COLO668 (cell line): ENCODE results near the gene VPS9D1.
"Not testable (repeated sequence)": the region's sequence is repeated elsewhere in the genome, so short reads cannot be mapped to it uniquely, and the experiment has no call there.

Experiments used
- DNase-seq: peaks from one replicate; lab custom pipeline; 2025; ENCODE audit not compliant: unreplicated experiment; lab: John Stamatoyannopoulos, UW

Gene VPS9D1

GRCh38 chr16:89710709-89711564 is 9.8 kb downstream of the VPS9D1 start:
- peak; percentile 33 for DNase-seq

DNA sequence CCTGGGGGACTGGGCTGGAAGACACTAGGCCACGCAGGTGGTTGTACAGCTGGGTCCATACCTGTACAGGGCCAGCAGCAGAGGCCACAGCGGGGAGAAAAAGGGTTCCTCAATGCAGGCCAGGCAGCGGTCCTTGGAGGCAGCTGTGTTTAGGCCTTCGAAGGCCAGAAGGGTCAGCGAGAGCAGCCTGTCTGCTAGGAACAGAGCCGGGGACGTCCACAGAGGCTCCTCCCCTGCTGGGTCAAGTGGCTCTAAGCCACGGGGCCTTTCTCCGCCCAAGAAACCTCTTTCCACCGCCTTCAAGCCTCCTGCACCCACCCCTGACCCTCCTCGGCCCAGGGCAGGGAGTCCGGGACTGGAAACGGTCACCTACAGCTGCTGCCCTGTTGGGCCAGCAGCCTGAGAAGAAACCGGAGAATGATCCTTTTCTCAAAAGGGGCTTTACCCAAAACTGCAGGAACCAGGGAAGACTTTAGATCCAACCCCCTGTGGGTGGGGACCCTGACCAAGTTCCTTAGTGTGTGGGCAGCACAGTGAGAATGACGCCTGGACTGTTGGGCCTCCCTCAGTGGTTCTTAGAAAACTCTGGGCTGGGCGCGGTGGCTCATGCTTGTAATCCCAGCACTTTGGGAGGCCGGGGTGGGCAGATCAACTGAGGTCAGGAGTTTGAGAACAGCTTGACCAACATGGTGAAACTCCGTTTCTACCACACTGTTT is 10.8 kb downstream of the VPS9D1 start:
- DNase-seq, result no peak

DNA sequence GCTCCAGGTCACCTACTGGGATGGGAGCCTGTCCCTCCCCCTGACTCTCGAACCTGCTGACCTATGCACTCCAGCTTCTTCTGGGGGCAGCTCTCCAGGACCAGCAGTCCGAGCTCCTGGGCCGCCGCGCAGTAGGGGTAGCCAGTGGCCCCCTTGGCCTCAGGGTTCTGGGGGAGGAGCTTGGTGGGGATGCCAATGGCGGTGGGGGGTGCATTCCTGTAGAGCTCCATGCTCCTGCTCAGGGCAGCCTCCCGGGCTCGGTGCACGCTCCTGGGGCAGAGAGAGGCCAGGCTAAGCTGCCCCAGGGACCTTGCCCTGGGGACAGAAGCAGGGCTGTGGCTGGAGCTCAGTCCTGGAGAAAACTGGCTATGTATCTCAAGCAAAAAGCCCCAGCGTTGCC is 11.5 kb downstream of the VPS9D1 start:
- DNase-seq, result no peak

DNA sequence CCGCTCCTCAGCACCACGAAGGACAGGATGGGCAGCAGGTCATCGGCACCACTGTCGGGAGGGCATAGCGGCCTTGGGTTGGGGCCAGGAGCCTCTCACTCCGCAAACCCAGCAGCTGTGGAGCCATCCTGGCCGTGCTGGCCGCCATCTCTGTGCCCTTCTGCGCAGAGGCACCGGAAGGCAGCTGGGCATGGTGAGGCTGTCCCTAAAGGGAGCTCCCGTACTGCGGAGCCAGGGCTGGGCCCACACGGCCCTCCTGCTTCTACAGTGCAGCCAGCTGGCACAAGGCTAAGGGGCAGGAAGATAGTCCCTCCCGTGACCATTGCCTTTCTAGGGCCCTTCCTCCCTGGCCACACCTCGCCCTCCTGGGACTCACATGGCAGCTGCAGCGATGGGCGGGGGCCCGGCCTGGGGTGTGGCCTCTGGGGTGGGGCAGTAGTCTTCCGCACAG is 12.2 kb downstream of the VPS9D1 start:
- no peak for DNase-seq

DNA sequence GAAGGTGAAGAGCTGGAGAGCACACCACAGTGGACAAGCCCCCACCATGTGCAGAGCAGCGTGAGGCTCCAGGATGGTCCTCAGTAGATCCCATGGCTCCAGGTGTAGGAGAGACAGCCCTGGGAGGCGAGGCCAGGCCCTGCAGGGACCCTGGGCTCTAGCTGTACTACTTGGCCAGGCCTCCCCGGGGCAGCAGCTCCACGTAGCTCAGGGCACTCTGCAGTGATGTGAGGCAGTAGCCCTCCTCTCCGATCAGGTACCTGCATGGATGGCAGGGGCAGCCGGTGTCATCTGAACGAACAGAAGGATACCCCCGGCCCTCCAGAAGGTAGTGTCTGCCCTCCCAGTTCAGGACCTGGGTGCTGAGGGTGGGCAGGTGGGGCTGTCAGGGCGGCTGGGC is 13.0 kb downstream of the VPS9D1 start:
- no peak for DNase-seq

- DNase-seq, result no peak
These were observed 14.0 kb downstream of the VPS9D1 start for GRCh38 chr16:89706518-89707260.

GRCh38 chr16:89705006-89705405 is 15.7 kb downstream of the VPS9D1 start:
- no peak for DNase-seq

GRCh38 chr16:89704281-89704680 is 16.4 kb downstream of the VPS9D1 start:
- no peak for DNase-seq

DNA sequence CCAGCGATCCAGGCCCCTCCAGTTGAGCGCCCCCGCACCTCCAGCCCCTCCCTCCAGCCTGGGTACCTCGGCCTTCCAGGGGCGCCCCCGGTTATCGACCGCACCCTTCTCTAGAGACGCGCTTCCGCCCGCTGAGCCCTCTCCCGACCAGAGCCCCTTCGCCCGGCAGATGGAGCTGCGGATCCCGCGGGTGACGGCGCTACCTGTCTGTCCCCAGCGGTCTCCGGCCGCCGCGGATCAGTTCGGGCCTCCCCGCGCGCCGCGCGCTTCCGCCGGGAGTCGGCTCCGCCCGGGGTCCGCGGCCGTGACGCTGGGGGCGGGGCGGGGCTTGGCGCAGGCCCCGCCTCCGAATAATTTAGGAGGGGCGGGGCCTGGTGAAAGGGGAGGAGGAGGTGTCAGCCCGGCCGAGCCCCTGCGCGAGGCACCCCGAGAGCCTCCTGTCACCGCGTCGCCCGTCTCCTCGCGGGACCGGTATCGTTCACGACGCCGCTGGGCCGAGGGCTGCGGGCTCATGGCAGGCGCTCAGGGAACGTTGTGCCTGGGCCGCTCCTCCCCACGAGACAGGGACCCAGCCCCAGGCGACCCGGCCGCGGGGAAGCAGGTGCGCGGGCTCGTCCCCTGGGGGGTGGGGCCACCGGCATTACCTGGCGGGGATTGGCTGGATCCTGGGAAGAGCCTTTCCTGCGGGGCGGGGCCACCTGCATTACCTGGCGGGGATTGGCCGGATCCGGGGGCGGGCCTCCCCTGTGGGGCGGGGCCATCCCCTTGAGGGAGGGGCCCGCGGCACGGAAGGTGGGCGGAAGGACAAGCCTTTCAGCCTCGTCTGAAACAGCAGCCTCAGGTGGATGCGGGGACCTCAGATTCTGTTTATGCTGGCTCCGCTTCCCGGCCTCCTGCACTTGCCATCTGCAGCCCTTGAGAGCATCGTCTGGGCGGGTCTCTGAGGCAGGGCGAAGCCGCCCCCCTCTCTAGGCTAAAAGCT is 19.0 kb downstream of the VPS9D1 start, which contains the start of gene SPATA2L:
Gene SPATA2L, minus strand, starts transcription at position 281 of the 982 bp plus-strand sequence. CDS start 473 bp downstream, outside the sequence.
- DNase-seq, result peak; percentile 99

DNA sequence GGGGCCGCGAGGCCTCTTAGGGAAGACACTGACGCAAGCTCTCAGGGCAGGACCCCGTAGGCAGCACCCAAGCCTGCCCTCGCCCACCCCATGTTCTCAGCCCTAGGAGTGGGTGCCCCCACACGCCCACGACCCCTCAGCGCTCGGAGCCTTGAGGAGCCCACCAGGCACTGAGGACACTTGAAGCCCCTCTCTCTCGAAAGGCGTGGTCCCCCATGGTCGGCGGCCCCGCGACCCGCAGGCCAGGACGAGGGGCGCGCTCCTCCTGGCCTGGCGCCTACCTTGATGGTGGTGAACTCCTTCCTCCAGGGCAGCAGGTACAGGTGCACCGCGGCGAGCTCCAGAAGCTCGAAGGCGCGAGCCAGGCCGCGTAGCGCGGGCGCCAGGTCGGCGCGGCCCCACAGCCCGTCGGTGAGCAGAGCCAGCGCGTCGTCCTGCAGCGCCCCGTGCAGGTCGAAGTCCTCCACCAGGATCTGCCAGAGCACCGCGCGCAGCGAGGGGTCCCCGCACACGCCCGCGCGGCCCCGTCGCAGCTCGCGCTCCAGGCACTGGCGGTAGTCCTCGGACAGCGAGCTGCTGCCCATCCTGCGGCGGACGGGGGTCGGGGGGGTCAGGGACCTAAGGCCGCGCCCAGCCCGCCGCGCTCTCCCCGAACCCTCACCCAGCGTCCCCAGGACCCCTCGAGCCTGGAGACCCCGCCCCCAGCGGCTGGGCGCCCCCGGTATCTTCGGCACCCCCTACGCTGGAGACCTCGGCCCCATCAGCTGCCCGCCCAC is 19.9 kb downstream of the VPS9D1 start:
- DNase-seq, result peak; percentile 86

DNA sequence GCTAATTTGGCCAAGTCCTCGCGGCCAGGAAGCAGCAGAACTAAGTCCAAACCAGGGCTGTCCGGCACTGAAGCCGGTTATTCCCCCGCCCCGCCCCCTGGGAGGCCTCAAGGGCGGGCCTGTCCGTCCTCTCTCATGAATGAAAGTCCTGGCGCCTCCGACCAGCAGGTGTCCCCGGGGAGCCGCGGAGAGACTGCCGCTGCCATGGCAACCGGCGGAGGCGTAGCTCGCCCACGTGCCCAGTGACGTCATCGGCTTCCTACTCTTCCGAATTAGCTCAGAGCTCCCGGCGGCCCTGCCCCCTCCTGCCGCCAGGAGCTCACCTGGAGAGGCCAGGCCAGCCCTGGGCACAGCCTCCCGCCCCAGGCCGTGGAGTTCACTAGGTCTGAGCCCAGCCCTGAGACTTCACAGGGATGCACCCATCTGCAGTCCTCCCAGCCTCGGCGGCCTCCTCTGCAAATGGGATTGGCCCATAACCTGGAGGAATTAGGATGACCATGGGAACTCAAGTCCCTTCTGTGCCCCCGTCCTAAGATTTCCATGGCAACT is 20.5 kb downstream of the VPS9D1 start:
- DNase-seq, result peak; percentile 100

- DNase-seq, result not testable (repeated sequence)
These were observed 21.0 kb downstream of the VPS9D1 start for GRCh38 chr16:89699629-89700099.

DNA sequence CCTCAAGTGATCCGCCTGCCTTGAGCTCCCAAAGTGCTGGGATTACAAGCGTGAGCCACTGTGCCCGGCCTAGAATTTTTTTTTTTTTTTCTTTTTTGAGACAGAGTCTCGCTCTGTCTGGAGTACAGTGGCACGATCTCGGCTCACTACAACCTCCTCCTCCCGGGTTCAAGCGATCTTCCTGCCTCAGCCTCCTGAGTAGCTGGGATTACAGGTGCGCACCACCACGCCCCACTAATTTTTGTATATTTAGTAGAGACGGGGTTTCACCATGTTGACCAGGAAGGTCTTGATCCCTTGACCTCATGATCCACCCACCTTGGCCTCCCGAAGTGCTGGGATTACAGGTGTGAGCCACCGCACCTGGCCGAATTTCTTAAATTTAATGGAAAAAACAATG is 22.0 kb downstream of the VPS9D1 start:
- DNase-seq, result not testable (repeated sequence)

GRCh38 chr16:89697616-89698331 is 22.9 kb downstream of the VPS9D1 start:
- DNase-seq, result peak; percentile 68

GRCh38 chr16:89697161-89697615 is 23.5 kb downstream of the VPS9D1 start:
- peak; percentile 83 for DNase-seq

DNA sequence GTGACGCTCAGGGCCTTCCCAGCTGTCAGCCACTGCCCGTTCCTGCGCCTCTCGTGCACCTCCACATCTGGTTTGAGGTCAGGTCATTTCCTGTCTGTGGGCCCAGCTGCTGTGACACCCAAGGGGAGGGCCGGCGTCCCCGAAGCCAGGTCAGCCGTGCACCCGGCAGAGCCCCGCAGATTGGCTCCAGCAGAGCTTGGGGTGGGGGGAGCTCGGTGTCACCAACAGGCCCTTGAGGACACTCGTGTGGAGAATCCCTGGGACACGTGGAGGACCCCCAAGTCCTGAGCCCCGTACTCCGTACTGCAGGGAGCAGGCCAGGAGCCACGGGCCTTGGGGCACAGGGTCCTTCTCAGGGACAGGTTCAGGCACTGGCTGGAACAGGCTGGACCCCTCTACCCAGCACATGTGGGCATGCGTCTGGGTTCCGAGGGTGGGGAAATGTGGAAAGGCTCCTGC is 24.0 kb downstream of the VPS9D1 start:
- DNase-seq, result no peak

DNA sequence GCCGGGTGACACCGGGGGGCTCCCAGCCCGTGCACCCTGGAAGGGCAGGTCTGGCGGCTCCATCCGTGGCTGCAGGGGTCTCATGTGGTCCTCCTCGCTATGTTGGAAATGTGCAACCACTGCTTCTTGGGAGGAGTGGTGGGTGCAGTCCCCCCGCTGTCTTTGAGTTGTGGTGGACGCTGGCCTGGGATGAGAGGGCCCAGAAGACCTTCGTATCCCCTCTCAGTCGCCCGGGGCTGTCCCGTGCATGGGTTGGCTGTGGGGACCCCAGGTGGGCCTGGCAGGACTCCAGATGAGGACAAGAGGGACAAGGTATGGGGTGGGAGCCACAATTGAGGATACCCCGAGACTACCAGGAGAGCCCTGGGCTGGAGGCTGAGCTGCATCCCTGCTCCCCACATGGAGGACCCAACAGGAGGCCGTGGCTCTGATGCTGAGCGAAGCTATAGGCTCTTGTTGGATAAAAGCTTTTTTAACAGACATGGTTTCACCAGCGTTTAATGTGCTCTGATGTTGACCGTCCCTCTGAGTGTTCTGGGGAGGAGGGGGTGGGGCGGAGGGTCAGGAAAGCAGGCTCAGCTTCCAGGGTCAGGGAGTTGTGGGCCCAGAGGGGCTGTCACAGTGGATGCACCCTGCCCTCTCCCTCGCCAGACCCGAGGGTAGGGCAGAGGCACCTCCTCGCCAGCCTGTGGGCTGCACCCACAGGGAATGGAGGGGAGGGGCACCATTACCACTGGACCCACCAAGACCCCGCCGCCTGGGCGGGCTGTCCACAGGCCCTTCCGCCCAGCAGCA is 24.6 kb downstream of the VPS9D1 start:
- no peak for DNase-seq
